H1 (cell line): ENCODE results near the gene BET1L. TPM values are rescaled to one million over a fixed set of nuclear protein-coding genes. Genes with fewer than 3 reads are reported as not detected.

Experiments used
- polyA plus RNA-seq, 7 experiments: library from polyadenylated mRNA; depleted of rRNA in 3 of 7; stranded (reverse) in 5 of 7; unstranded in 2 of 7; fragments of >200 nt in 5 of 7; fragments of 200-250 nt in 2 of 7; gene quantifications; 1 replicate in 5 of 7; 2 replicates in 1 of 7; 4 replicates in 1 of 7; pipeline versions ENCODE4 v1.2.1 to v1.2.3, GENCODE V29; 2011 to 2013; ENCODE audit warnings: missing spikeins in 2 of 7, mixed read lengths in 2 of 7
- total RNA-seq: library from RNA; stranded (reverse); fragmentation: NEBNext Ultra II Directional; extraction: Animal tissue kit (Norgen Biotek cat#: 25700); gene quantifications from 2 replicates; pipeline ENCODE4 v1.2.1, GENCODE V29; 2021
- TF ChIP-seq, protein P1 (sequence below): fragments of 300-600 bp; sonication (generic); IDR thresholded peaks from 2 replicates; pipeline ENCODE4 v1.7.1; 2012; ENCODE audit warnings: low read length, moderate library complexity, mild to moderate bottlenecking, inconsistent platforms; ENCODE audit not compliant: insufficient replicate concordance

The BET1L gene
- total and polyA plus RNA-seq, 2 of the 8 experiments (the other 6 are each of a cell fraction or from before 2014, with no cell fraction given): 40.2 to 61.9 TPM

DNA sequence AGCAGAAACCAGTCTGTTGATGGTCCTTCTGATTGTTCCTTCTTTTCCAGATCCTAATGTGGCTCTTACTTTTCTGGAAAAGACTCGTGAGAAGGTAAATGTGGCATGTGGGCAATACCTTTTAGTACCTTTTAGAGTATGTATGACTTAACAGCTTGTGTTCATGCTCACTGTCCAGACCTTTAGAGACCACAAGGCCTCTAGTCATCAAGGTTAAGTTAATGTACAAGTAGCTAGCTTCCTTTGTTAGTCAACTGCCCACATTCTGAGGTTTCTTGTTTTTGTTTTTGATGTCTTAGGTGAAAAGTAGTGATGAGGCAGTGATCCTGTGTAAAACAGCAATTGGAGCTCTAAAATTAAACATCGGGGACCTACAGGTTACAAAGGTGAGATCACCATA is 37.2 kb upstream of the BET1L start (continued):
- TF ChIP-seq, protein P1, sequence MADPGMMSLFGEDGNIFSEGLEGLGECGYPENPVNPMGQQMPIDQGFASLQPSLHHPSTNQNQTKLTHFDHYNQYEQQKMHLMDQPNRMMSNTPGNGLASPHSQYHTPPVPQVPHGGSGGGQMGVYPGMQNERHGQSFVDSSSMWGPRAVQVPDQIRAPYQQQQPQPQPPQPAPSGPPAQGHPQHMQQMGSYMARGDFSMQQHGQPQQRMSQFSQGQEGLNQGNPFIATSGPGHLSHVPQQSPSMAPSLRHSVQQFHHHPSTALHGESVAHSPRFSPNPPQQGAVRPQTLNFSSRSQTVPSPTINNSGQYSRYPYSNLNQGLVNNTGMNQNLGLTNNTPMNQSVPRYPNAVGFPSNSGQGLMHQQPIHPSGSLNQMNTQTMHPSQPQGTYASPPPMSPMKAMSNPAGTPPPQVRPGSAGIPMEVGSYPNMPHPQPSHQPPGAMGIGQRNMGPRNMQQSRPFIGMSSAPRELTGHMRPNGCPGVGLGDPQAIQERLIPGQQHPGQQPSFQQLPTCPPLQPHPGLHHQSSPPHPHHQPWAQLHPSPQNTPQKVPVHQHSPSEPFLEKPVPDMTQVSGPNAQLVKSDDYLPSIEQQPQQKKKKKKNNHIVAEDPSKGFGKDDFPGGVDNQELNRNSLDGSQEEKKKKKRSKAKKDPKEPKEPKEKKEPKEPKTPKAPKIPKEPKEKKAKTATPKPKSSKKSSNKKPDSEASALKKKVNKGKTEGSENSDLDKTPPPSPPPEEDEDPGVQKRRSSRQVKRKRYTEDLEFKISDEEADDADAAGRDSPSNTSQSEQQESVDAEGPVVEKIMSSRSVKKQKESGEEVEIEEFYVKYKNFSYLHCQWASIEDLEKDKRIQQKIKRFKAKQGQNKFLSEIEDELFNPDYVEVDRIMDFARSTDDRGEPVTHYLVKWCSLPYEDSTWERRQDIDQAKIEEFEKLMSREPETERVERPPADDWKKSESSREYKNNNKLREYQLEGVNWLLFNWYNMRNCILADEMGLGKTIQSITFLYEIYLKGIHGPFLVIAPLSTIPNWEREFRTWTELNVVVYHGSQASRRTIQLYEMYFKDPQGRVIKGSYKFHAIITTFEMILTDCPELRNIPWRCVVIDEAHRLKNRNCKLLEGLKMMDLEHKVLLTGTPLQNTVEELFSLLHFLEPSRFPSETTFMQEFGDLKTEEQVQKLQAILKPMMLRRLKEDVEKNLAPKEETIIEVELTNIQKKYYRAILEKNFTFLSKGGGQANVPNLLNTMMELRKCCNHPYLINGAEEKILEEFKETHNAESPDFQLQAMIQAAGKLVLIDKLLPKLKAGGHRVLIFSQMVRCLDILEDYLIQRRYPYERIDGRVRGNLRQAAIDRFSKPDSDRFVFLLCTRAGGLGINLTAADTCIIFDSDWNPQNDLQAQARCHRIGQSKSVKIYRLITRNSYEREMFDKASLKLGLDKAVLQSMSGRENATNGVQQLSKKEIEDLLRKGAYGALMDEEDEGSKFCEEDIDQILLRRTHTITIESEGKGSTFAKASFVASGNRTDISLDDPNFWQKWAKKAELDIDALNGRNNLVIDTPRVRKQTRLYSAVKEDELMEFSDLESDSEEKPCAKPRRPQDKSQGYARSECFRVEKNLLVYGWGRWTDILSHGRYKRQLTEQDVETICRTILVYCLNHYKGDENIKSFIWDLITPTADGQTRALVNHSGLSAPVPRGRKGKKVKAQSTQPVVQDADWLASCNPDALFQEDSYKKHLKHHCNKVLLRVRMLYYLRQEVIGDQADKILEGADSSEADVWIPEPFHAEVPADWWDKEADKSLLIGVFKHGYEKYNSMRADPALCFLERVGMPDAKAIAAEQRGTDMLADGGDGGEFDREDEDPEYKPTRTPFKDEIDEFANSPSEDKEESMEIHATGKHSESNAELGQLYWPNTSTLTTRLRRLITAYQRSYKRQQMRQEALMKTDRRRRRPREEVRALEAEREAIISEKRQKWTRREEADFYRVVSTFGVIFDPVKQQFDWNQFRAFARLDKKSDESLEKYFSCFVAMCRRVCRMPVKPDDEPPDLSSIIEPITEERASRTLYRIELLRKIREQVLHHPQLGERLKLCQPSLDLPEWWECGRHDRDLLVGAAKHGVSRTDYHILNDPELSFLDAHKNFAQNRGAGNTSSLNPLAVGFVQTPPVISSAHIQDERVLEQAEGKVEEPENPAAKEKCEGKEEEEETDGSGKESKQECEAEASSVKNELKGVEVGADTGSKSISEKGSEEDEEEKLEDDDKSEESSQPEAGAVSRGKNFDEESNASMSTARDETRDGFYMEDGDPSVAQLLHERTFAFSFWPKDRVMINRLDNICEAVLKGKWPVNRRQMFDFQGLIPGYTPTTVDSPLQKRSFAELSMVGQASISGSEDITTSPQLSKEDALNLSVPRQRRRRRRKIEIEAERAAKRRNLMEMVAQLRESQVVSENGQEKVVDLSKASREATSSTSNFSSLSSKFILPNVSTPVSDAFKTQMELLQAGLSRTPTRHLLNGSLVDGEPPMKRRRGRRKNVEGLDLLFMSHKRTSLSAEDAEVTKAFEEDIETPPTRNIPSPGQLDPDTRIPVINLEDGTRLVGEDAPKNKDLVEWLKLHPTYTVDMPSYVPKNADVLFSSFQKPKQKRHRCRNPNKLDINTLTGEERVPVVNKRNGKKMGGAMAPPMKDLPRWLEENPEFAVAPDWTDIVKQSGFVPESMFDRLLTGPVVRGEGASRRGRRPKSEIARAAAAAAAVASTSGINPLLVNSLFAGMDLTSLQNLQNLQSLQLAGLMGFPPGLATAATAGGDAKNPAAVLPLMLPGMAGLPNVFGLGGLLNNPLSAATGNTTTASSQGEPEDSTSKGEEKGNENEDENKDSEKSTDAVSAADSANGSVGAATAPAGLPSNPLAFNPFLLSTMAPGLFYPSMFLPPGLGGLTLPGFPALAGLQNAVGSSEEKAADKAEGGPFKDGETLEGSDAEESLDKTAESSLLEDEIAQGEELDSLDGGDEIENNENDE: no peak
- TF ChIP-seq, all 59 proteins: peak for 0
